NCI-H526 treated with DMSO at 0.1 percent for 48 hours (cell line): ENCODE results near the gene SDK2.
A peak's percentile ranks its signal among the peaks of the same experiment; 100 is the strongest.
"Not testable (repeated sequence)": the region's sequence is repeated elsewhere in the genome, so short reads cannot be mapped to it uniquely, and the experiment has no call there.

Source experiments
- DNase-seq: peaks from one replicate; lab custom pipeline; 2025; lab: John Stamatoyannopoulos, UW

Gene SDK2

DNA sequence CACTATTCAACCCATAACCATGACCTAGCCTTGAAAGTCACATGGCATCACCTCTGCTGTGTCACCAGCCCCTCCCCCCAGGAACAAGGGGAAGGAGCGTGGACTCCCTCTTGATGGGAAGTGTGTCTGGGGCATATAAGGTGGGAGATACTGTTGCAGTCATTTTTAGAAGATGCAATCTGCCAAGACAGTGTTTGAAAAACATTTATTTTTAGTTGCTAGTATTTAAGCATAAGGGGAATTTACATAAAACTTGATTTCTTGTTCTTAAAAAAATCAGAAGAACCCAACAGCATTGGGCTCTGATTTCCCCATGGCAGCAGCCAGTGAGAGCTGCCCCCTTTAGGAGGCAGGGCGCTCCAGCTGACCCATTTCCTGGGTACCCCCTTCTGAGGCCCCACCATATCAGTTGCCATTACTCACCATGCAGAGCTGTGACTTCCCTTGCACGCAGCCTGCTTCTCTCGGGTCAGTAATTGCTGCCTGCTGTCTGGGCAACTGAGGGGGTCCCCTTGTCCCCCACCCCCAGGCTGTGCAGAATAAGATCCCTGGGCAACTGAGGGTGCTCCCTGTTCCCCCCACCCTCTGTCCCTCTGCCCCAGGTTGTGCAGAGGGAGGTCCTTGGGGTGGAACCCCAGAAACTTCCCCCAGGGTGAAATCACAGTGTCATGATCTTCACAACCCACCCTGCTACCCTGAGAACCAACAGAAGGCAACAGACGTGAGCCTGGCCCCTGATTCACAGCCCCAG is 320.7 kb downstream of the SDK2 start:
- no peak for DNase-seq

GRCh38 chr17:73320601-73321264 is 323.5 kb downstream of the SDK2 start:
- no peak for DNase-seq

DNA sequence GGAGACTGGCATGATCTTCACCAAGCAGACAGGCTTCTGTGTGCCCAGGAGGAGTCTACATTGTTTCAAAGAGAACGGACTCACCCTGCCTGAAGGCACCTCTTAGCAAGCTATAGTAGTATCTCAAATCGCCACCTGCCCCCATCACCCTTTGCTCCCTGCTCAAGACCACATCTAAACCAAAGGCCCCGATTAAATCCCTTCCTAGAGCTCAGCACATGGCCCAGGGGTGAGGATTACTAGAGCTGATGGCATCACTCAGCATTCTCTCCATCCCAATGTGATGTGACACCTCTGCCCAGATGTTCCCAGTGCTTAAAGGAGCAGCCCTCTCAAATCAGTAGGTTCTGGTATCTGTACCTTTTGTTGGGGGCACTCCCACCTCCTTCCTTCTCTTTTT is 324.5 kb downstream of the SDK2 start:
- DNase-seq = no peak

GRCh38 chr17:73318836-73319235 is 325.4 kb downstream of the SDK2 start:
- DNase-seq = no peak

DNA sequence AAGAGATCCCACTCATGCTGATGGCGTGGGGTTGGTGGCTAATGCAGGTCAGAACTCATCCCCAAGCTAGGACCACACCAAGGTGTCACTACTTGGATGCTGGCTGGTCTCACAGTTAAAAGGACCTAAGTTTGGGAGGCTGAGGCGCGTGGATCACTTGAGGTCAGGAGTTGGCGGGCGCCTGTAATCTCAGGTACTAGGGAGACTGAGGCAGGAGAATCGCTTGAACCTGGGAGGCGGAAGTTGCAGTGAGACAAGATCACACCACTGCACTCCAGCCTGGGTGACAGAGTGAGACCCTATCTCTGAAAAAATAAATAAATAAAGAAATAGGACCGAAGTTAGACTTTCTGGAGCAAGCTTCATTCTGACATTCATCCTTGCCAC is 325.8 kb downstream of the SDK2 start:
- DNase-seq = no peak

DNA sequence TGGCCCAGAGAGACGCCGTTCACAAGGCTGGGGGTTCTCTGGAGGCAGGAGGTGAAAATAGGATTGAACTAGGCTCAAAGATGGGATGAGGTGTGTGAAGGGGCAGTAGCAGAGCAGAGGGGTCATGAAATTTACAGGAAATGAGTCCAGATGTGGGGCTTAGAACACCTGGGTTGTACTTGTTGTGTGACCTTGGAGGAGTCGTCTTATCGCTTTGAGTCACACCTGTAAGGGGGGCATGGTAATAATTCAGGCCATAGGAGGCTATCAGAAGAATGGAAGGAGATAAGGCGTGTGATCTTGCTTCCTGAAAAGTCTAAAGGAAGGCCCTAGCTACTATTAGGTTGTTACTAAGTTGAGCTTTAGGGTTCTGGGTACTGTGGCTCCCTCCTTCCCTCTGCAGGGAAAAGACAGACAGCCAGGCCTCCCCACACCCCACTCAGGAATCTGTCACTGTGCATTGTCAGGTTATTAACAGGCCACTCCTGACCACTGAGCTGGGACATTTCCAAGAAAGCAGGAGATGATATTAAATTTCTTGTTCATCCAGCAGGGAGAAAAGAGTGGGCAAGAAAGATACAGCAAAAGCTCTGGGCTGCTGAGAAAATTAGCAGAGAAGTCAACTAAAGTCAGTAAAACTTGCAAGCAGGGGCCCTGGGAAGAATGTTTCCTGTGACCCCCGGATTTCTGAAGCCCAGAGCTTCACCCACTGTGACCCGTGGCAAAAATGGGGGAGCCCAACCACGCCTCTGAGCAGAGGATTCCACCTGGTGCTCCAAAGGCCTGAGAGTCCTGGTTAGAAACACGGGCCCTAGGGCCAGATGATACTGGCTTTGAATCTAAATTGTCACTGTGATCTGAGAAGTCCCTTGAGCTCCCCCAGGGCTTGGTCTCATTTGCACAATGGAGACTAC is 326.5 kb downstream of the SDK2 start:
- no peak for DNase-seq

- DNase-seq = peak; percentile 60
Observed at GRCh38 chr17:73316919-73317505, 327.2 kb downstream of the SDK2 start.

DNA sequence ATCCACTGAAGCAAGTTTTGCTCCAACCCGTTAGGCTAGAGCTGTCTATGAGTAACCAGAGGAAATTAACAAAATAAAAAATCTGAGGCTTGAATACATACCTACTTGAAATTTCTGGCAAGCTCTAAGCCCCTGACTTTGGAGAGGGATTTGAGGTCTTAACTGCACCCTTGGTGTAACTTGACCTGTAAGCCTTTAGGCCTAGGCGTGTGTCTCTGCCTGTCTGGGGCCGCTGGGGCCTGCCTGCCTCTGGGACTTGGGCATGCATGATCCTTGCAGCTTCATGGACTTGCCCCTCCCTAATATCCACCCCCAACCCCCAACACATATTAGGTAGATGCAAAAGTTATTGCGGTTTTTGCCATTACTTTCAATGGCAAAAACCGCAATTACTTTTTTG is 328.8 kb downstream of the SDK2 start:
- no peak for DNase-seq

DNA sequence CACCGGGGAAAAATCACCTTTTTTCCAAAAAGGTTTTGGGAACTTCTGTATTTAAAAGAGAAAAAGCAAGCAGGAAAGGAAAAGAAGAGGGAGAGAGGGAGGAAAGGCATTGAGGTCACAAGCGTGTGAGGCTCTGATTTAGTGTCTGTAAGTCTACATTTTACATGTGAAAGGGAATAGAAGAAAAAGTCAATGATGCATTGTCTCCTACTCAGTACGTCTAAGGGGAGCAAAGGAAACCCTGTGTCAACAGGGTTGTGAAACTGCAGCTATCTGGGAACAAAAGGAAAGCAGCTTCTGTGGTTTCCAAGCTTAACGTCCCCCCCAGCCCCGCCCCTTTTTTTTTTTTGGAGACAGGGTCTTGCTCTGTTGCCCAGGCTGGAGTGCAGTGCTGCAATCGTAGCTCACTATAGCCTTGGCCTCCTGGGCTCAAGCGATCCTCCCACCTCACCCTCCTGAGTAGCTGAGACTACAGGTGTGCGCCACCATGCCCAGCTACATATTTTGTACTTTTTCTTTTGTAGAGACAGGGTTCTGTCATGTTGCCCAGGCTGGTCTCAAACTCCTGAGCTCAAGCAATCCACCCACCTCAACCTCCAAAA is 330.6 kb downstream of the SDK2 start:
- DNase-seq = no peak

DNA sequence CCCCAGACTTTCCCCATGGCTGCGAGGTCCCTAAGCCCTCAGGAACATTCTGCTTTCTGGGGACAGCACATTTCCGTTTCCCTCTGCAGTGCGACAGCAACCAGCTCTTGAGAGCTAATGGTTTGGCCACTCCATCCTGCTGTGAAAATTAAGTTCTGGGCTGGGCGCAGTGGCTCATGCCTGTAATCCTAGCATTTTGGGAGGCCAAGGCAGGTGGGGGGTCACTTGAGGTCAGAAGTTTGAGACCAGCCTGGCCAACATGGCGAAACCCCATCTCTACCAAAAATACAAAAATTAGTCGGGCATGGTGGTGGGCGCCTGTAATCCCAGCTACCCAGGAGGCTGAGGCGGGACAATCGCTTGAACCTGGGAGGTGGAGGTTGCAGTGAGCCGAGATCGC is 331.4 kb downstream of the SDK2 start:
- DNase-seq = not testable (repeated sequence)

DNA sequence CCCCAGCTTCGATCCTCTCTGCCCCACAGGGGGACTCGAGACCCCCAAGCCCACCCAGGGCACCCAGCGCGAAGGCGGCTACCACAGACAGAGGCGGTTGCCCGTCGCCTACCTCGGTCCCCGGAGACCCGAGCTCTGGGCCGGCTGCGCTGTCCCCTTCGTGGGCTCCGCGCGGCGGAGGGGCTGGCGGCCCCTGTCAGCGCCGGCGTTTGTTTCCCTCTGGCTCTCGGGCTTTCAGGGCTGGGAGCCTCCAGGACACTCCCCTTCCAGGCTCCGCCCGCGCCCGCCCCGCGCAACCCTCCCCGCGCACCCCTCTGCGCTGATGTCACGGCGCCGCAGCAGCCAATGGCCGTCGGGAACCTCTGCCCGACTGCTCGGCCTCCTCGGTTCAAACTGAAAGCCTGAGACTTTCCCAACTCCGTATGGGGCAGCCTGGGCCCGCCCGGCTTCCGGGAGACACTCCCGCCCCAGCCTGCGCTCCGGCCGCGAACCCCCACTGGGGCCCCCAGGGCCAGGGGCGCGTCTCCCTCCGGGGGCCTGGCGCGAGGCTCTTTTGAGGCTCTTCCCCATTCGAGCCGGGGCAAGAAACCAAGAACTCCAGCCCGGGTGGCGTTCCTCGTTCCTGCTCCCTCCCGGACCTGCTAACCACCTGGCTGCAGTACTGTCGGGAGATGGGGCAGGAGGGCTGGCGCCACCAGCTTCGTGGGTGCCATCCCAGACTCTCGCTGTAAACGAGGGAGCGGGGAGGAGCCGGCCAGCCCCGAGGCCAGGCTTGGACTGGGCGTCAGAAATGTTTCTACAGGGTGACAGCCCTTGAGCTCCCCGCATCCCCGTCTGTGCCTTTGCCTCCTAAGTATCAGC is 332.2 kb downstream of the SDK2 start, which contains the start of gene CDC42EP4:
CDC42EP4 (minus strand) TSS at position 221 of the 861 bp plus-strand sequence. CDS start 25,501 bp downstream, outside the sequence.
- peak; percentile 87 for DNase-seq

DNA sequence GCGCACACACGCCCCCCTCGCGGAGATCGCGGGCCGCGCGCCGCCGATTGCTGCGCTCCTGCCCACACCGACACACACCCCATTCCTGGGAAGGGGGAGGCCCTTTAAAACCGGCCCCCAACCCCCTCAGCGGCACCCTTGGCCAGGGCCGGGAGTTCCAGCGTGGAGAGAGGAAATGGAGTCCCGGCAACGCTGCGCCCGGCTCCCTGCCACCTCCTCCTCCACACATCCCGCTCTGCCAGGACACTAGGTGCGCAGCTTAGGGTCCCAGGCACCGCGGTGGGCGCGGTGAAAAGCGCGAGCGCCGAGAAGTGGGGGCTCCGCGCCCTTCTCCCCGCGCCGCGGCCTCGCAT is 332.8 kb downstream of the SDK2 start:
- DNase-seq = no peak

DNA sequence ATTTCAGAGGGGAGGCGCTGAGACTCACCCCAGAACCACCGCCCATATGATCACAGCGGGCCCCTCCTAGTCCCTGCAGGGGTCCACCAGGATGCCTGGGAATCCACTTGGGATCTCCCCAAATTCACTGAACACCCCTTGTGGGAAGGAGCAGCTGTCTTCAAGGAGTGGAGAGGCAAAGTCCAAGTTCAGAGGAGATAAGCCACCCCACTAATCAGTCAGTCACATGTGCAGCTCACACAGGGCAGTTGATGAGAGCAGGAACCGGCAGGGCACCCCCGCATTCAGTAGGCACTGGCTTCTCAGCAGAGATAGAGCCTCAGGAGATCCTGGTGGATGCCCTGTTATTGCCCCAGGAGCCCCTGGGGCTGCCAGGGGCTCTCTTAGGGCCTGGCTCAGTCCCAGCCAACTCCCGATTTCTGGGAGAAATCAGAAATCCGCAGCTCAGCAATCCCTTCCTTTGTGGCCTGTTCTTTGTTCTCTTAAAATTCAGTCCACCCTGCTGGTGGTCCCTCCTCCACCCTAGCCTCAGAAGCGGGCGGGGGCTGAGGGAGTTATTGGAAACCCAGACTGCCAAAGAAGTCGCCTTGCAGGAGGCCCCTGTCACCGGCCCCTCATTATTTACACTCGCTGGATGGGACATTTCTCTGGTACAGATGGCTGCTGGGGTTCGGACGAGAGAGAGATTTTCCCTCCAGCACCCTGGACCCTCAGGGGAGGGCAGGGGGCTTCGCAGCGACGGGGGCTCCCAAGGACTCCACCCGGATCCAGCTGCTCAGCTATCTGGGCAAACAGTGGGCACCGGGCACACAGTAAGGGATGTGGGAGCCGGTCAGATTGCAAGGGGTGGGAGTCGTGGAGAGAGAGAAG is 334.3 kb downstream of the SDK2 start:
- no peak for DNase-seq

DNA sequence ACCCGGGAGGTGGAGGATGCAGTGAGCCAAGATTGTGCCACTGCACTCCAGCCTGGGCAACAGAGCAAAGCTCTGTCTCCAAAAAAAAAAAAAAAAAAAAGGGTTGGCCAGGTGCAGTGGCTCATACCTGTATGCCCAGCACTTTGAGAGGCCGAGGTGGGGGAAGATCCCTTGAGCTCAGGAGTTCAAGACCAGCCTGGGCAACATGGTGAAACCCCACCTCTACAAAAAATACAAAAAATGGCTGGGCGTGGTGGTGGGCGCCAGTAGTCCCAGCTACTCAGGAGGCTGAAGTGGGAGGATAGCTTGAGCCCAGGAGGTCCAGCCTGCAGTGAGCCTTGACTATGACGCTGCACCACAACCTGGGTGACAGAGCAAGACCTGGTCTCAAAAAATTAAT is 335.3 kb downstream of the SDK2 start:
- not testable (repeated sequence) for DNase-seq

GRCh38 chr17:73308017-73308823 is 336.0 kb downstream of the SDK2 start:
- DNase-seq = no peak

DNA sequence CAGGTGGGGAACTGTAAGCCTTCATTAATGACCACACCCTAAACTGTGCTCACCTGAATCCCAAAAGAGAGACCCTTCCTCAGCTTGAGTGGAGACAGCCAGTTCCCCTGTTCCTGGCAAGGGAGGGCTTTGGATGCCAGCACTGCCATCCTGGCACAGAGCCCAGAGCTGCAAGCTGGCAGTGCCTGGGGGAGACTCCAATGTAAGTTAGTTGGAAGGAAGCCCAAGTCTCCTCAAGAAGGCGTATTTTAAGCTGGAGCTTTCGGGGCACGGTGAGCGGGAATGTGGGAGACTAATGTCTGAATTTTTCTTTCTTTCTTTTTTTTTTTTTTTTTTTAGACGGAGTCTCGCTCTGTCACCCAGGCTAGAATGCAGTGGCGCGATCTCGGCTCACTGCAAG is 337.1 kb downstream of the SDK2 start:
- no peak for DNase-seq

GRCh38 chr17:73305845-73306836 is 338.1 kb downstream of the SDK2 start:
- DNase-seq = no peak
